ENCODE results near the gene RHBDD1. TPM values are rescaled to one million over a fixed set of nuclear protein-coding genes. Genes with fewer than 3 reads are reported as not detected.

The RHBDD1 gene
- total and polyA plus RNA-seq, 2 donors from 2014 or later: 8.3 to 49.9 TPM

DNA sequence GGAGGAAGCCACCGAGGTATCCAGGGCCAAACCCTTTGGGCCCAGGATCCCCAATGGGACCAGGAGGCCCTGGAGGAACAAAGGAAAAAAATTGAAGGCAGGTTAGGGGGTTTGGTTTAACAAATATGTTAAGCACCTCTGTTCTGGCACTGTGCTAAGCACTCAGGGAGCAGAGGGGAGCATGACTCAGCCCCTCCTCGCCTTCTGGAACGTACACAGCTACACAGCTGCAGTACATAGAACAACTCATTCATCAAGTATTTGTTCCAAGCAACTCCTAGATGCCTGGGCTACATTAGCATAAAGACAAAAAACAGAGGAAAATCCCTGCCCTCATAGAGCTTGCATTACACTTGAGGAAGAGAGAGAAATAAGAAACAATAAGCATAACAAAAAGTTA lies 174.6 kb downstream of the RHBDD1 start:
- intact Hi-C loops (cut with DNase I): no loop called here
- TF ChIP-seq, protein P1, sequence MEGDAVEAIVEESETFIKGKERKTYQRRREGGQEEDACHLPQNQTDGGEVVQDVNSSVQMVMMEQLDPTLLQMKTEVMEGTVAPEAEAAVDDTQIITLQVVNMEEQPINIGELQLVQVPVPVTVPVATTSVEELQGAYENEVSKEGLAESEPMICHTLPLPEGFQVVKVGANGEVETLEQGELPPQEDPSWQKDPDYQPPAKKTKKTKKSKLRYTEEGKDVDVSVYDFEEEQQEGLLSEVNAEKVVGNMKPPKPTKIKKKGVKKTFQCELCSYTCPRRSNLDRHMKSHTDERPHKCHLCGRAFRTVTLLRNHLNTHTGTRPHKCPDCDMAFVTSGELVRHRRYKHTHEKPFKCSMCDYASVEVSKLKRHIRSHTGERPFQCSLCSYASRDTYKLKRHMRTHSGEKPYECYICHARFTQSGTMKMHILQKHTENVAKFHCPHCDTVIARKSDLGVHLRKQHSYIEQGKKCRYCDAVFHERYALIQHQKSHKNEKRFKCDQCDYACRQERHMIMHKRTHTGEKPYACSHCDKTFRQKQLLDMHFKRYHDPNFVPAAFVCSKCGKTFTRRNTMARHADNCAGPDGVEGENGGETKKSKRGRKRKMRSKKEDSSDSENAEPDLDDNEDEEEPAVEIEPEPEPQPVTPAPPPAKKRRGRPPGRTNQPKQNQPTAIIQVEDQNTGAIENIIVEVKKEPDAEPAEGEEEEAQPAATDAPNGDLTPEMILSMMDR (IDR thresholded peaks at IDR 0.05; ENCODE audit: borderline replicate concordance, extremely low read depth, insufficient read depth): no peak
- Histone ChIP-seq H3K36me3 (ENCODE audit: control insufficient read depth in 2 of 3, insufficient read depth in 3 of 3, low read length in 3 of 3) (peaks cover 0 to 11% (median 0%) of the 10 kb centered on the region in 3 donors), H3K27me3 (ENCODE audit: control insufficient read depth, insufficient read depth, low read length) (no peaks in the 10 kb centered on the region), H3K4me3 (ENCODE audit: low read length in 3 of 3) (no peak overlapping the region), H3K4me1 (ENCODE audit: control insufficient read depth in 2 of 3, insufficient read depth in 2 of 3, low read depth in 1 of 3, low read length in 3 of 3) (no peaks in the 10 kb centered on the region), H3K27ac (ENCODE audit: low read depth in 2 of 2, low read length in 2 of 2) (no peak overlapping the region), H3K9ac (ENCODE audit: low read length in 3 of 3) (no peak overlapping the region), H3K9me3 (ENCODE audit: control insufficient read depth in 2 of 3, insufficient read depth in 1 of 3, low read length in 3 of 3) (no peaks in the 10 kb centered on the region)
- DNase-seq (no peak), FAIRE-seq (no peak)

DNA sequence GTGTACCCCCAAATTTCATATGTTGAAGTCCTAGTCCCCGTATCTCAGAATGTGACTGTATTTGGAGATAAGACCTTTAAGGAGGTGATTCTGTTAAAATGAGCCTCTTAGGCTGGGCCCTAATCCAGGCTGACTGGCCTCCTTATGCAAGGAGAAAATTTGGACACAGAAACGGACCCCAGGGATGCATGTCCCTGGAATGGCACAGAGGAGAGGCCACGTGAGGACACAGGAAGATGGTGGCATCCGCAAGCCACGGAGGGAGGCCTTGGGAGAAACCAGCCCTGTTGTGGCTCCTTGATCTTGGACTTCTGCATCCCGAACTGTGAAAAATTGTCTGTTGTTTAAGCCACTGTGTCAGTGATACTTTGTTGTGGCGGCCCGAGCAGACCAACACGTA lies 177.5 kb downstream of the RHBDD1 start:
- FAIRE-seq (no peak), DNase-seq (no peak)
- Histone ChIP-seq H3K9me3 (ENCODE audit: control insufficient read depth in 2 of 3, insufficient read depth in 1 of 3, low read length in 3 of 3) (no peaks in the 10 kb centered on the region), H3K27me3 (ENCODE audit: control insufficient read depth, insufficient read depth, low read length) (no peaks in the 10 kb centered on the region), H3K4me3 (ENCODE audit: low read length in 3 of 3) (no peak overlapping the region), H3K9ac (ENCODE audit: low read length in 3 of 3) (no peak overlapping the region), H3K27ac (ENCODE audit: low read depth in 2 of 2, low read length in 2 of 2) (no peak overlapping the region), H3K36me3 (ENCODE audit: control insufficient read depth in 2 of 3, insufficient read depth in 3 of 3, low read length in 3 of 3) (peaks cover 0 to 7% (median 2%) of the 10 kb centered on the region in 3 donors), H3K4me1 (ENCODE audit: control insufficient read depth in 2 of 3, insufficient read depth in 2 of 3, low read depth in 1 of 3, low read length in 3 of 3) (no peaks in the 10 kb centered on the region)
- intact Hi-C loops (cut with DNase I): no loop called here
- TF ChIP-seq, protein P1 (IDR thresholded peaks at IDR 0.05; ENCODE audit: borderline replicate concordance, extremely low read depth, insufficient read depth): no peak

DNA sequence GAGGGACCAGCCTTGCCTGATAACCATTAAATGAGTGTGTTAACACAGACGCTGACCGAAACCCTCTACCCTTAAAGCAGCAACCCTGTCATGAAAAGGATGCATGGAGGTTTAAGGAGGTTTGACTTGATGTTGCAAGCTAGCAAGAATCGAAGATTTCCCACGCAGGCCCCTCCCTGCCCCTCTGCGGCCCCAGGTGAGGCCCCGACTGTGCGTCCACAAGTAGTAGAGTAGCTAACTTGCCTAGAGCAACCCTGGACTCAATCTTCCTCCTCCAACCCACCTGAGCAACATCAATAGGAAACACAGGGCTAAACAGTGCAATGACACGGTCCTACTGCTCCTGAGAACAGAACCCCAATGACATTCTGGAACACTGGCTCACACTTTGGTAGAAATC lies 178.0 kb downstream of the RHBDD1 start:
- intact Hi-C loops (cut with DNase I): no loop called here
- Histone ChIP-seq H3K9ac (ENCODE audit: low read length in 3 of 3) (no peak overlapping the region), H3K9me3 (ENCODE audit: control insufficient read depth in 2 of 3, insufficient read depth in 1 of 3, low read length in 3 of 3) (no peaks in the 10 kb centered on the region), H3K36me3 (ENCODE audit: control insufficient read depth in 2 of 3, insufficient read depth in 3 of 3, low read length in 3 of 3) (peaks cover 0 to 7% (median 2%) of the 10 kb centered on the region in 3 donors), H3K27ac (ENCODE audit: low read depth in 2 of 2, low read length in 2 of 2) (no peak overlapping the region), H3K4me3 (ENCODE audit: low read length in 3 of 3) (no peak overlapping the region), H3K4me1 (ENCODE audit: control insufficient read depth in 2 of 3, insufficient read depth in 2 of 3, low read depth in 1 of 3, low read length in 3 of 3) (no peaks in the 10 kb centered on the region), H3K27me3 (ENCODE audit: control insufficient read depth, insufficient read depth, low read length) (no peaks in the 10 kb centered on the region)
- FAIRE-seq (no peak), DNase-seq (no peak)
- TF ChIP-seq, protein P1 (IDR thresholded peaks at IDR 0.05; ENCODE audit: borderline replicate concordance, extremely low read depth, insufficient read depth): no peak

DNA sequence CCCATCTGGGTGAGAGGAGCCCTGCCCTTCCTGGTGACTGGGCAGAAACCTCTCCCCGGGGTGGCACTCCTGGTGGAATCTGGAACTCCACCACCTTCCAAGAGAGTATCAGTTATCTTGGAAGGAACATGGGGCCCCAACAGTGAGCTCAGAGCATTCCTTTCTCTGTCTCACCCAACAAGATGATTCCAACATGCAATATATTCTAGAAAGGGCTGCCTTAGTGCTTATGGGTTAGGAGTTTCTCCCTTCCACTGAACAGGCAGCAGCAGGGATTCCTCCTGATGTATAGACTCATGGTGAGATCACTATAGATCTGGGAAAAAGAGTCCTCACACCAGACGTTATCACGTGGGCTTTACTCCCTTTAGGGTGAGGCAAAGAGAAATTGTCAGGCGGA lies 181.0 kb downstream of the RHBDD1 start:
- no peak overlapping the region for H3K27ac ChIP-seq (ENCODE audit: low read depth in 2 of 2, low read length in 2 of 2)
- H3K4me3 ChIP-seq (ENCODE audit: low read length in 3 of 3): no peak overlapping the region
- H3K36me3 ChIP-seq (ENCODE audit: control insufficient read depth in 2 of 3, insufficient read depth in 3 of 3, low read length in 3 of 3): peaks cover 0 to 10% (median 6%) of the 10 kb centered on the region in 3 donors
- no peaks in the 10 kb centered on the region for H3K9me3 ChIP-seq (ENCODE audit: control insufficient read depth in 2 of 3, insufficient read depth in 1 of 3, low read length in 3 of 3)
- TF ChIP-seq, protein P1 (IDR thresholded peaks at IDR 0.05; ENCODE audit: borderline replicate concordance, extremely low read depth, insufficient read depth): no peak
- FAIRE-seq: no peak
- H3K9ac ChIP-seq (ENCODE audit: low read length in 3 of 3): no peak overlapping the region
- intact Hi-C loops (cut with DNase I): no loop called here
- no peaks in the 10 kb centered on the region for H3K27me3 ChIP-seq (ENCODE audit: control insufficient read depth, insufficient read depth, low read length)
- DNase-seq: no peak
- no peaks in the 10 kb centered on the region for H3K4me1 ChIP-seq (ENCODE audit: control insufficient read depth in 2 of 3, insufficient read depth in 2 of 3, low read depth in 1 of 3, low read length in 3 of 3)

Measured in kidney (tissue), 14 donors.